DND-41 (cell line): ENCODE data around the gene GDPGP1.

Source experiments
- CTCF ChIP-seq: IDR thresholded peaks from 2 replicates; pipeline ENCODE4 v1.5.1; 2012; ENCODE audit warnings: borderline replicate concordance, low read length, moderate library complexity, mild to moderate bottlenecking; ENCODE audit not compliant: poor library complexity, severe bottlenecking; ENCODE audit errors: extremely low read depth
- EZH2 ChIP-seq: IDR thresholded peaks from 3 replicates; pipeline ENCODE4 v1.6.1; 2012; ENCODE audit warnings: borderline replicate concordance, low read depth, mild to moderate bottlenecking, moderate library complexity, low read length, inconsistent platforms; ENCODE audit not compliant: severe bottlenecking

GRCh38 chr15:90210593-90210992 lies 23.4 kb upstream of the GDPGP1 start:
- TF ChIP-seq EZH2, result no peak
- no peak for TF ChIP-seq CTCF
